Lung microvascular endothelial cell (primary cell): ENCODE data around the gene CANX. TPM values are rescaled to one million over a fixed set of nuclear protein-coding genes. Genes with fewer than 3 reads are reported as not detected.
"Not testable (repeated sequence)": the region's sequence is repeated elsewhere in the genome, so short reads cannot be mapped to it uniquely, and the experiment has no call there.

Experiments used
- DNase-seq, 2 donors: peaks; one replicate each; pipeline versions ENCODE4 v3.0.0 to v3.0.0-alpha.2; 2010; ENCODE audit warnings: low read depth in 2 of 2
- total RNA-seq: library from RNA; depleted of rRNA; stranded (reverse); fragments of >200 nt; gene quantifications from 2 replicates; pipeline ENCODE4 v1.2.1, GENCODE V29; 2014

CANX gene
- total RNA-seq, 1 donor from 2014 or later: 543 TPM

- peak; percentile 100 for DNase-seq
These were observed 503 bp upstream of the CANX start for GRCh38 chr5:179697993-179698934.

- peak; percentile 64 to 66 for DNase-seq
These were observed 960 bp downstream of the CANX start for GRCh38 chr5:179699616-179700237.

- peak; percentile 12 to 28 for DNase-seq
These were observed 1.7 kb downstream of the CANX start for GRCh38 chr5:179700401-179700918.

GRCh38 chr5:179716286-179716685, 17.5 kb downstream of the CANX start:
- DNase-seq: no peak

GRCh38 chr5:179720222-179720621, 21.5 kb downstream of the CANX start:
- DNase-seq: peak in 1 of 2 donors; percentile 8

GRCh38 chr5:179724163-179724562, 25.4 kb downstream of the CANX start:
- DNase-seq: no peak

GRCh38 chr5:179727106-179727505, 28.3 kb downstream of the CANX start:
- DNase-seq: no peak

- DNase-seq: no peak
These were observed 30.5 kb downstream of the CANX start for GRCh38 chr5:179729303-179729702.

- DNase-seq: no peak
These were observed 31.0 kb downstream of the CANX start for GRCh38 chr5:179729727-179730126.

- no peak for DNase-seq
These were observed 31.6 kb downstream of the CANX start for GRCh38 chr5:179730356-179730755.

GRCh38 chr5:179730852-179731251, 32.1 kb downstream of the CANX start:
- DNase-seq: peak in 1 of 2 donors; percentile 13

GRCh38 chr5:179731791-179732411, 33.1 kb downstream of the CANX start:
- peak; percentile 78 to 81 for DNase-seq

- DNase-seq: peak; percentile 100
These were observed 33.7 kb downstream of the CANX start, which contains the start of gene MAML1 for GRCh38 chr5:179732412-179732917. Gene MAML1 (plus strand): TSS chr5:179732822. CDS start chr5:179733113, 291 bp downstream.

- peak; percentile 51 to 63 for DNase-seq
These were observed 34.4 kb downstream of the CANX start for GRCh38 chr5:179732918-179733771.

GRCh38 chr5:179733772-179734126, 35.0 kb downstream of the CANX start:
- no peak for DNase-seq

- no peak for DNase-seq
These were observed 35.9 kb downstream of the CANX start for GRCh38 chr5:179734536-179735164.

- no peak for DNase-seq
These were observed 40.0 kb downstream of the CANX start for GRCh38 chr5:179738742-179739141.

GRCh38 chr5:179744106-179744505, 45.3 kb downstream of the CANX start:
- not testable (repeated sequence) for DNase-seq

- DNase-seq: no peak
These were observed 48.1 kb downstream of the CANX start for GRCh38 chr5:179746872-179747271.

GRCh38 chr5:179747811-179748210, 49.0 kb downstream of the CANX start:
- no peak for DNase-seq
